ENCODE results near the gene GULP1. TPM values are rescaled to one million over a fixed set of nuclear protein-coding genes. Genes with fewer than 3 reads are reported as not detected.

The GULP1 gene
- total RNA-seq, 1 experiment from 2014 or later, result 86.8 TPM

GRCh38 chr2:188338463-188338862 is 46.8 kb downstream of the GULP1 start:
- no peak for DNase-seq
- Mint-ChIP-seq H3K4me1 (ENCODE audit: low read depth, unreplicated experiment) (peaks cover 6% of the 10 kb centered on the region), H3K9me3 (ENCODE audit: low read depth, unreplicated experiment) (no peaks in the 10 kb centered on the region), H3K36me3 (ENCODE audit: insufficient read depth, unreplicated experiment) (peaks cover 20% of the 10 kb centered on the region), H3K27me3 (ENCODE audit: unreplicated experiment) (no peaks in the 10 kb centered on the region), H3K27ac (ENCODE audit: unreplicated experiment) (no peak overlapping the region), H3K4me3 (ENCODE audit: low read depth, unreplicated experiment) (no peak overlapping the region)
- BruUV-seq (replicated peaks), result no TSS peak
- intact Hi-C loops (cut with micrococcal nuclease; ENCODE audit: unreplicated experiment), result no loop called here
- TF ChIP-seq, protein P1, sequence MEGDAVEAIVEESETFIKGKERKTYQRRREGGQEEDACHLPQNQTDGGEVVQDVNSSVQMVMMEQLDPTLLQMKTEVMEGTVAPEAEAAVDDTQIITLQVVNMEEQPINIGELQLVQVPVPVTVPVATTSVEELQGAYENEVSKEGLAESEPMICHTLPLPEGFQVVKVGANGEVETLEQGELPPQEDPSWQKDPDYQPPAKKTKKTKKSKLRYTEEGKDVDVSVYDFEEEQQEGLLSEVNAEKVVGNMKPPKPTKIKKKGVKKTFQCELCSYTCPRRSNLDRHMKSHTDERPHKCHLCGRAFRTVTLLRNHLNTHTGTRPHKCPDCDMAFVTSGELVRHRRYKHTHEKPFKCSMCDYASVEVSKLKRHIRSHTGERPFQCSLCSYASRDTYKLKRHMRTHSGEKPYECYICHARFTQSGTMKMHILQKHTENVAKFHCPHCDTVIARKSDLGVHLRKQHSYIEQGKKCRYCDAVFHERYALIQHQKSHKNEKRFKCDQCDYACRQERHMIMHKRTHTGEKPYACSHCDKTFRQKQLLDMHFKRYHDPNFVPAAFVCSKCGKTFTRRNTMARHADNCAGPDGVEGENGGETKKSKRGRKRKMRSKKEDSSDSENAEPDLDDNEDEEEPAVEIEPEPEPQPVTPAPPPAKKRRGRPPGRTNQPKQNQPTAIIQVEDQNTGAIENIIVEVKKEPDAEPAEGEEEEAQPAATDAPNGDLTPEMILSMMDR (IDR thresholded peaks at IDR 0.05; ENCODE audit: unreplicated experiment), result no peak
- CTCF ChIA-PET, result interaction anchor here (0.6 kb wide), 1 partner anchor 1057 kb away, joined by 3 read pairs; no protein-coding TSS in a partner anchor

- H3K27ac Mint-ChIP-seq (ENCODE audit: unreplicated experiment), result no peak overlapping the region
These were observed 48.6 kb downstream of the GULP1 start for GRCh38 chr2:188340257-188340656.

DNA sequence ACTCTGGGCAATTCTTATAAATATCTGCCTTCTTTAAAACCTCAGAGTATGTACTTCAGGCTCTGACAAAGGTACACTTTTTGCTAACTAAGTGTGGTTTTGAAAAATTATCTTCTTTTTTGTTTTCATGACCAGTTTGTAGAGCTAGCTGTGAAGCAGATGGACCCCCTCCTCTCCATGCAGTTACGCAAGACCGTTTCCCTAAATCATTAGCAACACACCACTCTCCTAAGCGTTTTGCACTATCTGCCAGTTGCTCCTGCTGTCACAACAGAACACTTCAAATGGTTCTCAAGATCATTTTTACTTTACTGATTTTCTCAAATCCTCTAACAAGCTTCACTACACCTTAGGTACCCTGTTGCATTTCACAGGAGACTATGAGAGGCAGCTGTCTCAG is 53.3 kb downstream of the GULP1 start:
- H3K27ac Mint-ChIP-seq (ENCODE audit: unreplicated experiment), result peak overlapping the region; percentile 48
- TF ChIP-seq, protein P1 (IDR thresholded peaks at IDR 0.05; ENCODE audit: unreplicated experiment), result no peak
- peak overlapping the region; percentile 27 for H3K4me3 Mint-ChIP-seq (ENCODE audit: low read depth, unreplicated experiment)
- CTCF ChIA-PET, result no interaction called here
- no peaks in the 10 kb centered on the region for H3K9me3 Mint-ChIP-seq (ENCODE audit: low read depth, unreplicated experiment)
- no peaks in the 10 kb centered on the region for H3K27me3 Mint-ChIP-seq (ENCODE audit: unreplicated experiment)
- DNase-seq, result no peak
- intact Hi-C loops (cut with micrococcal nuclease; ENCODE audit: unreplicated experiment), result no loop called here
- peaks cover 23% of the 10 kb centered on the region for H3K4me1 Mint-ChIP-seq (ENCODE audit: low read depth, unreplicated experiment)
- H3K36me3 Mint-ChIP-seq (ENCODE audit: insufficient read depth, unreplicated experiment), result peaks cover 19% of the 10 kb centered on the region
- BruUV-seq (replicated peaks), result no TSS peak

More at GRCh38 chr2:188340257-188340656, 48.6 kb downstream of the GULP1 start:
- Mint-ChIP-seq H3K36me3 (ENCODE audit: insufficient read depth, unreplicated experiment) (peaks cover 21% of the 10 kb centered on the region), H3K27me3 (ENCODE audit: unreplicated experiment) (no peaks in the 10 kb centered on the region), H3K9me3 (ENCODE audit: low read depth, unreplicated experiment) (no peaks in the 10 kb centered on the region), H3K4me1 (ENCODE audit: low read depth, unreplicated experiment) (peaks cover 15% of the 10 kb centered on the region), H3K4me3 (ENCODE audit: low read depth, unreplicated experiment) (no peak overlapping the region)
- TF ChIP-seq, protein P1 (IDR thresholded peaks at IDR 0.05; ENCODE audit: unreplicated experiment), result no peak
- DNase-seq, result no peak
- intact Hi-C loops (cut with micrococcal nuclease; ENCODE audit: unreplicated experiment), result no loop called here
- no TSS peak for BruUV-seq (replicated peaks)
- CTCF ChIA-PET, result no interaction called here

GRCh38 chr2:188345426-188345825 is 53.8 kb downstream of the GULP1 start:
- Mint-ChIP-seq H3K36me3 (ENCODE audit: insufficient read depth, unreplicated experiment) (peaks cover 17% of the 10 kb centered on the region), H3K4me3 (ENCODE audit: low read depth, unreplicated experiment) (peak overlapping the region; percentile 27), H3K27ac (ENCODE audit: unreplicated experiment) (peak overlapping the region; percentile 48), H3K27me3 (ENCODE audit: unreplicated experiment) (no peaks in the 10 kb centered on the region), H3K9me3 (ENCODE audit: low read depth, unreplicated experiment) (no peaks in the 10 kb centered on the region), H3K4me1 (ENCODE audit: low read depth, unreplicated experiment) (peaks cover 23% of the 10 kb centered on the region)
- CTCF ChIA-PET, result no interaction called here
- intact Hi-C loops (cut with micrococcal nuclease; ENCODE audit: unreplicated experiment), result no loop called here
- no TSS peak for BruUV-seq (replicated peaks)
- DNase-seq, result no peak
- TF ChIP-seq, protein P1 (IDR thresholded peaks at IDR 0.05; ENCODE audit: unreplicated experiment), result no peak
